GM20431 (cell line): Measurements from ENCODE around the gene CCDC167.

Experiments
- in situ Hi-C: fragments of 300-500 bp; cut with MseI, MboI; formaldehyde crosslinking; loops from one replicate; pipeline ENCODE4 v1.15.0; 2020; ENCODE audit warnings: low sequenced_read_pairs; ENCODE audit not compliant: unreplicated experiment

CCDC167 gene

GRCh38 chr6:37531026-37531425, 31.3 kb upstream of the CCDC167 start:
- in situ Hi-C loops = no loop called here

DNA sequence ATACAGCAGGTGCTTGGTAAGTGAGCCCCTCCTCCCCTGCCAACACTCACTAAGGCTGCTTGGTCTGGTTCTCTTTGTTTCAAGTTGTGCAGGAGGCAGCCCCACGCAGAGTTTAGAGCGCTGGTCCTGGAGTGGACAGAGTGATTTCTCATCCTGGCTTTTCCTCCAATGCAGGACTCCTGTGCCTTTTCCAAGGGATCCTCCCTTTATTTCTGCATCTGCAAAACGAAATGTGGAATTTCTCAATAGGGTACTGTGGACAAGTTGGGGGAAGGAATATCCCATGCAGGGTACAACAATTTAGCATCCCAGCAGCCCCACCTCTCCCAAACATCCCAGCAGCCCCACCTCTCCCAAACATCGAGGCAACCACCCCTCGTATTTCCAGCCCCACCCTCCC, 30.6 kb upstream of the CCDC167 start:
- in situ Hi-C loops = no loop called here

DNA sequence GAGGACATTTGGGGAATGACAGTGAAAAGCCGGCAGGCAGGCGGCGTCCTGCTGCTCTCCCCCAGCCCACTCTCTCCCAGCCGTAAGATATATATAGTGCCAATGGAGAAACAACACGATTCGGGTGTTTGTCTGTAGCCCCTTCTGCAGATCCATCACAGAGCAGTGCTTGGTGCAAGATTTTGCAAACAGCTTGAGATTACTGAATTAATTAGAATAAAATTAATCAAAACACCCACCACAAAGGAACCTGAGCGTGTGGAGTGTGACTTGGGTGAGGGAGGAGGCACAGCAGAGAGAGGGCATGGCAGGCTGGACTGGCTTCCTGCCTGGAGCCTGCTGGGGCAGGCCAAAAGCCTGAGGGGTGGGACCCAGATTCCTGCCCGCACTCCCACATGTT, 28.8 kb upstream of the CCDC167 start:
- in situ Hi-C loops = no loop called here

DNA sequence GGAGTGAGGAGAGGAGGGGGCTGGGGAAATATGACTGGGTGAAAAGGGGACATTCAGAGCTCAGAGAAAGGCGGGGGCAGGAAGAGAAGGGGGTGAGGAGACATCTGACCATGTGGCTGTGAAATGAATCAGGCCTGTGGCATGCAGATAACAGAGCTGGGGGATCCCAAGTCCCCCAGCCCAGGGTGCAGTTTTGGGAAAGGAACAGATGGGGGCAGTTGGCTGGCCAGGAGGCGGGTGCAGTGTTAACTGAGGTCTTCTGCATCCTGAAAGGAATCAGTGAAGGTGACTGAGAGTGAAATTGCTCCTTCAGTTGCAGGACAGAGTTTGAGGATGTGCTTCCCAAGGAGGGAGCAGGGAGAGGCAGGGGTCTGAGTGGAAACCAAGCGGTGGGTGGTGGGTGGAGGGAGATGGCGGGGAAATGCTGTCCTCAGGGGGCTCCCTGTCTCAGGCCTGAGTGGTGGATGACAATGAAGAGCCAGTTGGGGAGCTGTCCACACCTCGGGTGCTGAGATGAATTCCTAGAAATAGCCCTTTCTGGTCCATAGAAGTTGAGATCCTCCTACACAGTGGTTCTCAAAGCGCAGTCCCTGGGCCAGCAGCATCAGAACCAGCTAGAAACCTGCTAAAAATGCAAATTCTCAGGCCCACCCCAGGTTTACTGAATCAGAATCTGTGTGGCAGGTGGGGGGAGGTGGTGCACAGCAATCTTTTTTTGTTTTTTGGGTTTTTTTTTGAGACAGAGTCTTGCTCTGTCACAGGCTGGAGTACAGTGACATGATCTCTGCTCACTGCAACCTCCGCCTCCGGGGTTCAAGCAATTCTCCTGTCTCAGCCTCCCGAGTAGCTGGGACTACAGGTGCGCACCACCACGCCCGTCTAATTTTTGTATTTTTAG, 26.0 kb upstream of the CCDC167 start:
- in situ Hi-C loops = no loop called here

DNA sequence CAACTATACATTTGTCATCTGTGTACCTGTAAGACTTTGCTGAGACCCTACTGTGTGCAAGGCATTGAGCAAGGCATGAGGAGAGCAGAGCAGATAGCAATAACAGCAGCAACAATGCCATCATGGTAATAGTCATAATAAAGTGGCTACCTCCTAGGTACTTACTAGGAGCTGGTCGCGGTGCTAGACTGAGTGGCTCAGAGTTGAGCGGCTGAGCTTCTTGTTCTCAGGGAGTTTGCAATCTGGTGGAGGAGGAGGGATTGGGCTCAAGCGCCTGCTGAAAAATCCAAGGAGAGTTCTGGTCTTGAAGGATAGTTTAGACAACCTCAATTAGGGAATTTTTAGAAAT, 25.3 kb upstream of the CCDC167 start:
- in situ Hi-C loops = no loop called here

DNA sequence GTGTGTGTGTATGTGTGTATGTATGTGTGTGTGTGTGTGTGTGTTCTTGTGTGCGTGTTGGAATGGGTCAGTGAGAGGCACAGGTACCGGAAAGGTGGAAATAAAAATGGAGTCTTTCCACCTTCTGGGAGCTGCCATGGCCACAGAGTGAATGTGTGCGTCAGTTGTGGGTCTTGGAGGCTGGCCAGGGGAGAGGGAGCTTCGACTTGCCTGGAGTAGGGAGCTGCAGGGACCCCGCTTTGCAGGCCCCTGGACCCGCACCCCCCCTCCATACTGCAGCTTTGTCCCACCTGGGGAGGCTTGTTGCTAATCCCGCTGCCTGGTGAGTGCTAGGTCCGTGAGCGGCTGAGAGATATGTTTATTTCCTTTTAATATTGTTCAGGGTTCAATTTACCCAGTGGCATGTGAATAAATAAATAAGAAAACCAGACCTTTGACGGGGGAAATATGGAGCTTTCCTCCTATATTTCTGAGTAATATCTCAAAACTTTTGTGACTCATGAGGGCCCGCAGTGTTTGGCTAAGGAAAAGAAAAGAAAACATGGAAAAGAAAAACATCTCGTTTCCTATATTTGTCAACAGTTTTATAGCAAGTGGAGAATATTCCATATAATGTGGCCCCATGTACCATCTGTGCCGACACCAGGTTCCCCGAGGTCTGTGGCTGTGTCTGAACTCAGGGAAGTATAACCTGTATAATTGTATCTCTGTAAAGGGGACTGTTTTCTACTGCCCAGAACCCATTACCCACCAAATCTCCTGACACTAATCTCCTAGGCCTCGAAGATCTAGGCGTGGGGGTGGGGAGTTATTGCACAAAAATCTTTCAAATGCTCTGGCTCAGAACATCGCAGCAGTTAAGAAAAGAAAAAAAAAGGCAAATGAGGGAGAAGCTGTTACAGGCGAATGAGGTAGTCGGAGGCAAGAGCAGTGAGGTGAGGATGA, 24.6 kb upstream of the CCDC167 start:
- in situ Hi-C loops = no loop called here

- in situ Hi-C loops = no loop called here
Measured at GRCh38 chr6:37523412-37523811, 23.7 kb upstream of the CCDC167 start.

DNA sequence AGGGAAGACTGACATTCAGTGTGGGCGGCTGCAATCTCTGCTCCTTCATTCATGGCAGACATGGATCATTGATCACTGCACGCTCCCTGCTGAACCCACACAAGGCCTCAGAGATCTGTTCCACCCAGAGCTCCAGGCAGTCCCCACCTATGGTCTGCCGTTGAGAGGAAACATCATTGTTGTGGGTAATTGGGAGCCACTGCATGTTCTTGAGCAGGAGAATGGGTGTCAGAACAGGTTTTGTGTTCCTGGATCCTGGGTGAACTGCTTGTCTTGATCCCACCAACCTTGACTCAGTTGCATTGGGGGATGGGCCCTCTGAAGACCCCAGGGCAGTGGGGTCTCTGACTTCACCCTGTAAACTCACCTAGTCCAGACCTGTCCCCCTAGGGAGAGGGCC, 23.1 kb upstream of the CCDC167 start:
- in situ Hi-C loops = no loop called here

GRCh38 chr6:37521674-37522073, 22.0 kb upstream of the CCDC167 start:
- in situ Hi-C loops = no loop called here

DNA sequence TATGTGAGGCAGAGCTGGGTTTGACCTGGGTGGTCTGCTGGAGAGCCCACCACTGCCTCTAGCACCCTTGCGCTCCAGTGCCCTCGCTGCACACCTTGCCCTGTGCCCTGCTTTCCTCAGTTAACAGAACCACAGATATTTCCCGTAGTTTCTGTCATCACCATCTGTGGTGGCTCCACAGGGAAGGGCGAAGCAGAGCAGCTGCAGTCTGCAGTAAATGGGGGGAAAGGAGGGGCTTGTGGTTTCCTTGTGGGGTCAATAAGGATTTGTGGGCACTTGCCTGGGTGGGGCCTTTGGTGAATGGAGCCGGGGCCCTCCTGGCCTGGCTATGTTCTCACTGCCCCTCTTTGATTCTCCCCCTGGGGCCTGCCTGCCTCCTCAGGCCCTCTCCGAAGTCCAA, 21.2 kb upstream of the CCDC167 start:
- in situ Hi-C loops = no loop called here

DNA sequence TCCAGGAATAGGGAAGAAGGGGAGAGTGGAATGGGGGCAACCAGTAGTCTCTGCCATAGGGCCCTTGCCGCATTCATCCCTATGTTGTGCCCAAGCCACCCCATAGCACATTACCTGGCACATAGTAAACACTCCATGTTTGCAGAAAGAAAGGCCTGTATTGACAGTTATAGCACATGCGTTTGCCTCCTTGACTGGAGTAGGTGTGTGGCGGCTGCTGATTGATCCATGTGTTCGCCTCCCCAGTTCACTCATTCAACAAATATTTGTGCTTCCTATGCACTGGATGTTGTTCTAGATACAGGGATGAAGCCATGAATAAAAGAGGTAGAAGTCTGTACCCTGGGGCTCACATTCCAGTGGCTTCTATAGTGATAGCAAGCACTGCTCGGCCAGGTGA, 19.8 kb upstream of the CCDC167 start:
- in situ Hi-C loops = no loop called here

DNA sequence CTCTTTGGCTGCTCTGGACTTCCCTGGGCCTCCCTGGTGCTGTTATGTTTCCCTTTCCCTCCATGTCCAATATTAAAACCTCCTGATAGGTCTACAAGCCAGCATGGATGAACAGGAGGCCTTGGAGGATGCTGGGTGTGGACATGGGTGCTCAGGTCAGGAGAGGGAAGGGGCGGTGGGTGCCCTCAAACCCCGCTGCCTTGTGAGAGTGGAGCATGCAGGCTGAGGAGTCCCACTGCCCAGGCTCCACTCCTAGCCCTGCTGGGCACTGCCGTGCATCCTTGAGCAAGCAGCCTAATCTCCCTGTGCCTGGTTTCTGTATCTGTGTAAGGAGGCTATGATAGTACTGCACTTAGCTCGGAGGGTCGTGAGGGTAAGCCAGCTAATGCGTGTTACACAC, 18.4 kb upstream of the CCDC167 start:
- in situ Hi-C loops = no loop called here

DNA sequence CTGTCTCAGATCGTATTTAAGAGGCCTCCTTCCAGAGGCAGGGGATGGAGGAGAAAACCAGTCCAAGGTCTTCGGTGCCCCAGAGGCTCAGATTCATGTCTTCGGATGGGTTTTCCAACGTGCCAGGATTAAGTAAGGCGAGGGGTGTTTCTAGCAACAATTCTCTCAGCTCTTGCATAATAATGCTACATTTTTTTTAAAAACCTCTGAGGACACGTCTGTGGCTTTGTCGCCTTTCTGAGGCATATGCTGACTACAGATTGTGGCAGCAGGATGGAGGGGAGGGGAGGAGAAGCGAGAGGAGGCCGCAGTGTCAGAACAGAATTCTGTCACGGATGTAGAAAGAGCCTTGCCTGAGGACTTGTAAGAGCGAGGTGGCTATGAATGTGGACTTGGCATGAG, 17.7 kb upstream of the CCDC167 start:
- in situ Hi-C loops = no loop called here

GRCh38 chr6:37516920-37517405, 17.3 kb upstream of the CCDC167 start:
- in situ Hi-C loops = no loop called here

- in situ Hi-C loops = no loop called here
Measured at GRCh38 chr6:37516076-37516919, 16.6 kb upstream of the CCDC167 start.

DNA sequence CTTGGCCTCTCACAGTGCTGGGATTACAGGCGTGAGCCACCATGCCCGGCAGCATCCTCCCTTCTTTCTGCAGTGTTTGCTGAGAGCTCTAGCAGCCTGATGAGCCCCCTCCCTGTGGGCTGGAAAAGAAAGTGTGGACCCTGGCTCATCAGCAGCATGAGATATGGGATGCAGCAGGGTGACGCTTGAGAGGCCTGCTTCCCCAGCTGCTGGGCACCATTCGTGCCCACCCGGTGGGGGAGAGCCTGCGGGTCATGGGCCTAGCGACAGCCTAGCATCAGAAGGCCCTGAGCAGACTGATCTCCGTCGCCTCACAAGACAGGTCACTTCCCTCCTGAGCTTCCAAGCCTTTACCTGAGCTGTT, 16.0 kb upstream of the CCDC167 start:
- in situ Hi-C loops = no loop called here

DNA sequence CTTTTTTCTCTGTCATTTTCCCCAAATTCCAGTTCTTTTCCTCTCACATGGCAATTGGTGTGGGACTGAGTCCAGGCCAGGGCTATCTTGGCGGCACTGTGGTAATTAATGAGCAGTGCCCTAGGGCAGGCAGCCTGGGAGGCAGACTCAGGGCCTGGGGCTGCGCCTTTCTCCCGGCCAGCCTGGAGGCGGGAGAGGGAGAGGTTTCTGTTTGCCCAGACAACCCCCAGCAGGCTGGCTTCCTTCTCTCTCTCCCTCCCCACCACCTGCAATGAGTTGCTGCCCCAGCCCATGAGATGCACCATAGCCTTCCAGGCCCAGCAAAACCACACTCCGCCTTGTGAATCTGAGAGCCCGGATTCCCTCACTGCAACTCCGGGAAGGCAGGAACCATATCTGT, 15.1 kb upstream of the CCDC167 start:
- in situ Hi-C loops = no loop called here

- in situ Hi-C loops = no loop called here
Measured at GRCh38 chr6:37514321-37514771, 14.7 kb upstream of the CCDC167 start.

- in situ Hi-C loops = no loop called here
Measured at GRCh38 chr6:37513576-37513975, 13.9 kb upstream of the CCDC167 start.

GRCh38 chr6:37513155-37513554, 13.5 kb upstream of the CCDC167 start:
- in situ Hi-C loops = no loop called here
